ENCODE results near the gene TXNL4B.
"Not testable (repeated sequence)": the region's sequence is repeated elsewhere in the genome, so short reads cannot be mapped to it uniquely, and the experiment has no call there.

TXNL4B gene

DNA sequence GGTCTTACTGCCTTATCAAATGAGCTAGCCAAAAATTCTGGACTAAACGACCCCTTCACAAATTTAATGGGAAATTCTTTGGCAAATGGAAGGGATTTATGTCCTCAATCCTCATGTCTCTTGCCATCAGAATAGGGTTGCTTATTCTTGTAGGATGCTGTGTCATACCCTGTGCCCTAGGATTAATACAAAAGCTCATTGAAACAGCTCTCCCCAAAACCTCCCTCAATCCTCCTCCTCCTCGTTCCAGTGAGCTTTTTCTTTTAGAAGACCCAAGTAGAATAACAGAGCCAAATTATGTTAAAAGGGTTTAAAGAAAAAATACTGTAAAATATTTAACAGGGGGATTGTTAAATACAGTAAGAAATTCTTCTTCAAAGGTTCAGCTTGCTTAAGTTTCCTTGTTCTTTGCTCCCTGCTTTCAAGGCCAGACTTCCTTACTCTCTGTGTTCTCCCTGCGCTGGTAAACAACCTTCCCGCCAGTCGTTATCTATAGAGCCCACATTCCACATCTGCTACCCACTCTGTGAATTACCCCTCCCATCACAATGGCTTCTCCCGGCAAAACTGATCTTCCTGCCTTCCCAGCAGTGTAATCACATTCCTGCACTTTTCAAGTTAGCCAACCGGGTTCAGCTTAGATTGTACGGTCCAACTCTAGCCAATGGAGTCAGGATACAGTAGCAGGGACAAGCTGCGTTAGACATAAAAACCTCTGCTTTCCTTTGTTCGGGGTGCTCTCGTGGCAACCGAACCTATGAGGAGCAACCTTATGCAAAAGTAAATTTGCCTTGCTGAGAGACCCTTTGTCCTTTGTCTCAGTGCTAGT, 20.7 kb downstream of the TXNL4B start:
- no peak for DNase-seq

DNA sequence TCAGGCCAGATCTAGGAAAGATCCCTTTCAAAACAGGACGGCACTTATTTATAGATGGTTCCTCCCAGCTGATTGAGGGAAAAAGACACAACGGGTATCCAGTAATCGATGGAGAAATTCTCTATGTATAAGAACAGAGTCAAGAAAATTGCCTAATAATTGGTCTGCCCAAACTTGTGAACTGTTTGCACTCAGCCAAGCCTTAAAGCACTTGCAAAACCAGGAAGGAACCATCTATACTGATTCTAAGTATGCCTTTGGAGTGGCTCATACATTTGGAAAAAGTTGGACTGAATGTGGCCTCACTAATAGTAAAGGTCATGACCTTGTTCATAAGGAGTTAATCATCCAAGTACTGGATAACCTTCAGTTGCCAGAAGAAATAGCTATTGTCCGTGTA, 24.5 kb downstream of the TXNL4B start:
- no peak for DNase-seq

DNA sequence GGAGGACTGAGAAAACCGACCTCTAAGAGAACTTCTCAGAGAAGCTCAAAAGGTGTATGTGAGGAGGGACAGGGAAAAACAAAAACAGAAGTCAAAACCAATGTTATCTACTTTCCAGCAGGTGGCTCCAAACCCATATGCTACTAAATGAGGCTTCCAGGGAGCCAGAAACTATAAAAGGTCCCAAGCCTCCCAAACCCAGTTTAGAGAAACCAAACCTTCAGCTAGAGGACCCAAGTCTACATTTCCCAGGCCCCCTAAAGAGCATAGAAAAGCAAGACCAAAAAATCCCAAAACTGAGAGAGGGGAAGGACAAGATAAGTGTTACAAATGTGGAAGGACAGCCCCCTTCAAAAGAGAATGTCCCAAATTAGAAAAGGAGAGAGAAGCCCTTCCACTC, 26.7 kb downstream of the TXNL4B start:
- DNase-seq: no peak

DNA sequence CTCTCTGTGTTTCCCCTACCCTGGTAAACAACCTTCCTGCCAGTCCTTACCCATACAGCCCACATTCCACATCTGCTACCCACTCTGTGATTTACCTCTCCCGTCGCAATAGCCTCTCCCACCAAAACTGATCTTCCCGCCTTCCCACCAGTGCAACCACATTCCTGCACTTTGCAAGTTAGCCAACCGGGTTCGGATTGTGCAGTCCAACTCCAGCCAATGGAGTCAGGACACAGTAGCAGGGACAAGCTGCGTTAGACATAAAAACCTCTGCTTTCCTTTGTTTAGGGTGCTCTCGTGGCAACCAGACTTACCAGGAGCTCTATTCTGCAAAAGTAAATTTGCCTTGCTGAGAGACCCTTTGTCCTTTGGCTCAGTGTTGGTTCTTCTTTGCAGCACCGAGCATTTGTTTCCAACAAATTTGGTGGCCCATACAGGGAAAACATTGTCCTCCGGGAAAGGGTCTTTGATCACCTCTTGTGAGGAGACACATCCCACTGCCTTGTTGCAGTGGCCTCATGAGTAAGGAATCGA, 29.0 kb downstream of the TXNL4B start:
- no peak for DNase-seq

DNA sequence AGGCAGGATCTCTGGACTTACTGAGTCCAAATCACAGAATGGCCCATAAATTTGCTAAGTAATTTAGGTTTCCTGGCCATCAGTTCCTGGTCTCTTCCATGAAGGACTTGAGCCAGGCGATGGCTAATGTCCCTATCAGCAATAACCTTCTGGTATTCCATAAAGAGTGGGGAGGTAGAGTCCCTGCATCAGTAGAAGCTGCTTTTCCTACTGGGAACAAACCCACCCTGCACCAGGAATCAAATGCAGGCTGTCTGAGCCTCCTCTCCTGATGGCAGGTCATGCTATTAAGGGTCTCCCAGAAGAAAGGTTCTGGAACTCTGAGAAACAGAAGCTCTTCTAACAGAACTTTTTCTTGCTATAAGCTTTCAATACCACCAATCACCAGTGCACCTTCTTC, 31.9 kb downstream of the TXNL4B start:
- DNase-seq: no peak

DNA sequence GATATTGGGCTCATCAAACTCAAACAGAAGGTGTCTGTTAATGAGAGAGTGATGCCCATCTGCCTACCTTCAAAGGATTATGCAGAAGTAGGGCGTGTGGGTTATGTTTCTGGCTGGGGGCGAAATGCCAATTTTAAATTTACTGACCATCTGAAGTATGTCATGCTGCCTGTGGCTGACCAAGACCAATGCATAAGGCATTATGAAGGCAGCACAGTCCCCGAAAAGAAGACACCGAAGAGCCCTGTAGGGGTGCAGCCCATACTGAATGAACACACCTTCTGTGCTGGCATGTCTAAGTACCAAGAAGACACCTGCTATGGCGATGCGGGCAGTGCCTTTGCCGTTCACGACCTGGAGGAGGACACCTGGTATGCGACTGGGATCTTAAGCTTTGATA, 33.0 kb downstream of the TXNL4B start:
- DNase-seq: no peak

DNA sequence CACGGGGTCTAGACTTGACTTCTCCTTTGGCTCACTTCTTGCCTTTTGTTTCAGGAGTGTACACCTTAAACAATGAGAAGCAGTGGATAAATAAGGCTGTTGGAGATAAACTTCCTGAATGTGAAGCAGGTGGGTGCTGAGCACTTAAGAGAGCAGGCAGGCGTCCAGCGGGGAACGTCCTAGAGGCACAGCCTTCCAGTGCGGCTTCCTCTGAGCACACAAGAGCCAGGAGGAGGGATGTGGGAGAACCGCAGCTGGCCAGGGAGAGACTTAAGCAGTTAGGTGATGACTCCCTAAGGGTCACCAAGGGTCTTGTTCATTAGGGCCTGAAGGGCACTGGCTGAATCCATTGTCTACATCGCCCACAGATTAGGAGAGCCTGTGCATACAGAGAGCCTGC, 34.4 kb downstream of the TXNL4B start:
- DNase-seq: not testable (repeated sequence)

DNA sequence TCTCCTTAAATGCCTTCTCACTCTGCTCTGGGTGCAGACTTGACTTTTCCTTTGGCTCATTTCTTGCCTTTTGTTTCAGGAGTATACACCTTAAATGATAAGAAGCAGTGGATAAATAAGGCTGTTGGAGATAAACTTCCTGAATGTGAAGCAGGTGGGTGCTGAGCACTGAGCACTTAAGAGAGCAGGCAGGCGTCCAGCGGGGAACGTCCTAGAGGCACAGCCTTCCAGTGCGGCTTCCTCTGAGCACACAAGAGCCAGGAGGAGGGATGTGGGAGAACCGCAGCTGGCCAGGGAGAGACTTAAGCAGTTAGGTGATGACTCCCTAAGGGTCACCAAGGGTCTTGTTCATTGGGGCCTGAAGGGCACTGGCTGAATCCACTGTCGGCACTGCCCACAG, 36.1 kb downstream of the TXNL4B start:
- DNase-seq: not testable (repeated sequence)

DNA sequence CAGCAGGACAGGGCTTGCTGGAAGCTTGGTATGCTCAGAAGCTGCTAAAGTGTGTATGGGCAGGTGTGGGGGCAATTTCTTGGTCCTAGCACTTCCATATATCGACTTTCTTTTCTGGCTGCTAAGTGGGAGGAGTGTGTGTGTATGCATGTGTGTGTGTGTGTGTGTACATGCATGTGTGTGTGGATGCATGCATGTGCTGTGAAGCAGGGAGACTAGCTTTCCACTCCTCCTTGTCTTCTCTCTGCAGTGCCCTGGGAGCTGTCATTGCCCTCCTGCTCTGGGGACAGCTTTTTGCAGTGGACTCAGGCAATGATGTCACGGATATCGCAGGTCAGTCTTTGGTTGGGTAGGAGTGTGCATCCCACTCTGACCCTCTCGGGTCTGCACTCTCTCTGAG, 37.5 kb downstream of the TXNL4B start:
- DNase-seq: no peak

DNA sequence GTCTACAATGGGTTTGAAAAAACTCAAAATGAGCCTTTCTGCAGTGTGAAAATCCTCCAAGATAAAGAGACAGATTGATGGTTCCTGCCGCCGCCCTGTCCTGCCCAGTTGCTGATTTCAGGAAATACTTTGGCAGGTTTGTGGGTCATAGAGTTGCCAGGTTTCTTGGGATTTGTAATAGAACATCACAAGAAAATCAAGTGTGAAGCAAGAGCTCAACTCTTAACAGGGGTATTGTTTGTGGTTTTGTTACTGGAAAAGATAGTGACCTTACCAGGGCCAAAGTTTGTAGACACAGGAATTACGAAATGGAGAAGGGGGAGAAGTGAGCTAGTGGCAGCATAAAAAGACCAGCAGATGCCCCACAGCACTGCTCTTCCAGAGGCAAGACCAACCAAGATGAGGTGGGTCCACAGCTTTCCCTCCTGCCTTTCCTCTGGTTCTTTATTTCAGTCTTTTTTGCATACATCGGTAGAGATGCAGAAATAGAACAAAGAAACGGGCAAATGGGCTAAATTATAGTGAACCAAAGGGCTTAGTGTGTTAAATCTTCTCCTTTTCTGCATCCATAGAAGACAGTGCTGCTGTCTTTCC, 39.1 kb downstream of the TXNL4B start, which contains the start of gene HP:
HP (plus strand) TSS at position 252 of the 594 bp plus-strand sequence; CDS start at position 400, 148 bp downstream.
- DNase-seq: not testable (repeated sequence)

DNA sequence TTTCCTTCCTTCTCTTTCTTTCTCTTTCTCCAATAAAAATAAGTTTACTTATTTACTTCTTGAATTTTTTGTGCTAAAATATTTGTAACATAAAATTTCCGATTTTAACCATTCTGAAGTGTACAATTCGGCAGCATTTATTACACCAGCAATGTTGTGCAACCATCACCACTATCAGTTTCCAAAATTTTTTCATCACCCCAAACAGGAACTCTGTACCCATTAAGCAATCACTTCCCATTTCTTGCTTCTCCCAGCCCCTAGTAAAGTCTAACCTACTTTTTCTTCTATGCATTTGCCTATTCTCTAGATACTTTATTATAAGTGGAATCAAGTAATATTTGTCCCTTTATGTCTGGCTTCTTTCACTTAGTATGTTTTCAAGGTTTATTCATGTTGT, 41.6 kb downstream of the TXNL4B start:
- DNase-seq: no peak

DNA sequence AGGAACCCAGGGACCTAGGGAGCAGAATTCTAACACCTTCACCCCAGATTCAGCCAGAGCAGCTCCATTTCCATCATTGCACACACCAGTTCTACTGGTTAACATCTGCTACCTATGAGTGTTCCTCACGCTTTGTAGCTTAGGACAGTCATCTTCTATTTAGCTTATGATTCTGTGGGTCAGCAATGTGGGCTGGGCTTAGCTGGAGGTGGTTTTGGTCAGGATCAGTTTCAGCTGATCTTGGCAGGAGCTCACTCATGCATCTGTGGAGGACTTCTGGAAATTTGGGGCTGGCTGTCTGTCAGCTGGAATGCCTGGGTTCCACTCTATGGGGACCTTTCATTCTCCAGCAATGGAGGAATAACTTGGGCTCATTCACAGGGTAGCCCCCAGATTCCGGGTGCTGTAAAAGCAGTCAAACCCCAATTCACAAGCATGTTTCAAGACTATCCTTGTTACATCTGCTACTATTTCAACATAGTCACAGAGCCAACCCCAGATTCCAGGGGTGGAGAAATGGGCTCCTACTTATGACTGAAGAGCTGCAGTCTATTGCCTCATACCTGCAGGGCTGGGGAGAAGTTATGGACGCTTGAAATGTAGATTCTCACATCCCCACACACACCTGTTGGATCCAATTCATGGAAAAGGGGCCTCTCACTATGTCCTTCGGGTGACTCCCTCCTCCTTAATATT, 42.5 kb downstream of the TXNL4B start:
- DNase-seq: no peak

DNA sequence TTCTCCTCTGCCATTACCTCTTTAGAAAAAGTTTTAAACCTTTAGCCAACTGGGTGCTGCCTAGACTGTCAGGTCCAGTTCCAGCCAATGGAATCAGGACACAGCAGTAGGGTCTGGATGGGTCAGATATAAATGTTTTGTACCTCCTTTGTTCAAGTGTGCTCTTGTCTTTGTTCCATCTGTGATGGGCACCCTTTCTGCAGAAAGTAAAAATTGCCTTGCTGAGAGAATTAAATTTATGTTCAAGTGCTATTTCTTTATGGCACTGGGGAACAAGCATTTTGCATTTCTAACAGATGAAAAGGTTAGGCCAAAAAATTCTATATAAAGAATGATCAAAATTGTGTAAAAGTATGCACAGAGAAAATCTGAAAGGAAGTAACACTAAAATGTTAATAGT, 44.3 kb downstream of the TXNL4B start:
- no peak for DNase-seq

DNA sequence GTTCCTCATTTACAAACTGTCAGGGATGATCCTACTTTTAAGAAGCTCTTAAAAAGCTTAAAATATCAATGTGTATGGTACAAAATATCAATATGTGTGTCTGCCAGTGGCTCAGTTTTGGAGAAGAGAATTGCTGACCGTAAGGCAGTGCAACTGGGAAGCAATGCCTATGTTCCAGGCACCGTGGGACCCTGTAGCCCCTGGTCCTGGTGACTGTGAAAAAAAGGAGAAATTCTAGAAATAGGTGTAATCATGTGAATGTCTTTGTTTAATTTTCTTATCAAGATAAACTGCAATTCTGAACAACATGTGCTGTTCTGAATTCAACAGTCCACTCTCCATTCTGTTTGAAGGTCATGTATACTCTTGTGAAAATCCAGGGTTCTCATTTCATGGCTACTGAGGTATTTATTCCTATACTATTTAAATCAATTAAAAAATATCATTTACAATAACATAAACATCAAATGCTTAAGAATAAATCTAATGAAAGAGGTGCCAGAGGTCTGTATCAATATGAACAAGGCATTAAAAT, 48.5 kb downstream of the TXNL4B start:
- no peak for DNase-seq

DNA sequence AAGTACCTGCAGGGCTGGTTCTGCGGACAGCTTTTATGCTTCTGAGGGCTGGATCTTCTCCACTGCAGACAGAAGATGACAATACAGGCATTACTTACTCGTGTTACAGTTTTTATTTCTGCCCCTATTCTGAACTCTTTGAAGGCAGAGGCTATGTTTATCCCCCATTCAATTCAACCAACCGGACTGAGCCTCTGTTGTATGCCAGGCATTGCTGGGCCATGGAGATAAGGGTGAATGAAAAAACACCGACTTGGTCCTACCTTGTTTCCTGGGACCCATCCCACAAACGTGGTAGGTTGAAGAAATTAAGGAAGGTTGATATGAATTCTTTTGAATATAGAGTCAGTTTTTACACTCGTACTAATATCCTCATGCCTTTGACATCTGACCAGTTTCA, 49.1 kb downstream of the TXNL4B start:
- DNase-seq: no peak

DNA sequence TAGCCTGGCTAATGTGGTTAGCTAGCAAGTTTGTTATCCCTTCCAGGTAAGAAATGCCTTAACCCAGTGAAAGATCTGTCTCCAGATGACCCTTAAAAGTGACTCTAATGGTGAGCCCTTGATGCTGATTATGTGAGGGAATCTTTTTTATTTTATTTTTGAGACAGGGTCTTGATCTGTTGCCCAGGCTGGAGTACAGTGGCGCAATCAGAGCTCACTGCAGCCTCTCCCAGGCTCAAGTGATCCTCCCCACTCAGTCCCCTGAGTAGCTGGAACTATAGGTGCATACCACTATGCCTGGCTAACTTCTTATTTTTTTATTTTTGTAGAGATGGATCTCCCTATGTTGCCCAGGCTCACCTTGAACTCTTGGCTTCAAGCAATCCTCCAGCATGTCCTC, 49.9 kb downstream of the TXNL4B start:
- no peak for DNase-seq

DNA sequence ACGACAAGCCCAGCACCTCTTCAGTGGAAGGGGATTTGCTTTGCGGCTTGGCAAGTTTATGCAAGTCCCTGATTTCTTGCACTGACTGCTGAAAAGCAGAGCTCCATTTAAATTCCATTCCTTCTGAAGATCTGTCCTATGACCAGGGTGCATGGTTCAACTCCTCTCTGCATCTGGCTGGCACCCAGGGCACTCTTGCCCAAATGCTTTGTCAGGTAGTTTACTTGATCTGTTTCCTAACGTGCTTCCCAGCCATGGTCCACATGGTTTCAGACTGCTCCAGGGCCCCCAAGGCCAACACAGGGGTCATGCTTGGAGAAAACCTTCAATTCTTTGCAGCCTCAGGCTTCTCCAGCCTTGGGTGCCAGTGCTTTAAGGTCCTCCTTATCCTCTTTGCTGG, 50.4 kb downstream of the TXNL4B start:
- no peak for DNase-seq

DNA sequence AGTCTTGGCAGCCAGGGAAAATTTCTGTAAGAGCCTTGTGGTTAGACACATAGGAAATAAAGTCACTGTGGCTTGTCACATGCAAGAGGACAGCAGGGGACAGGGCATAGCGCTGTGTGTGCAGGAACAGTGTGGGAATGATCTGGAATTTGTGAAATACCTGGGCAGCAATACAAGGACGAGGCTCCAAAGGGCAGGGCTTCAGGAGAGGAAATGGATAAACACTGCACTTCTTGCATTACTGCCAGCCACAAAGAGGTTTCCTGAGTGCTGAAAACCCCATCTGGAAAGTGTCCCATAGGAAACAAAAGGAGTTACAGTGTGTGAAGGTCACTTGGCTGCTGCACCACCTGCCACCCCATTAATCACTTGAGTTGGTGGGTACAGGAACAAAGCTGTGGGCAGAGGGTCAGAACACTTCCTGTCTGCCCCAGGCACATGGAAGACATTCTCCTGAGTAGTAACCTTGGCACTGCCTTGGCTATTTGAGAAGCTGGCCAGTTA, 51.2 kb downstream of the TXNL4B start:
- no peak for DNase-seq

DNA sequence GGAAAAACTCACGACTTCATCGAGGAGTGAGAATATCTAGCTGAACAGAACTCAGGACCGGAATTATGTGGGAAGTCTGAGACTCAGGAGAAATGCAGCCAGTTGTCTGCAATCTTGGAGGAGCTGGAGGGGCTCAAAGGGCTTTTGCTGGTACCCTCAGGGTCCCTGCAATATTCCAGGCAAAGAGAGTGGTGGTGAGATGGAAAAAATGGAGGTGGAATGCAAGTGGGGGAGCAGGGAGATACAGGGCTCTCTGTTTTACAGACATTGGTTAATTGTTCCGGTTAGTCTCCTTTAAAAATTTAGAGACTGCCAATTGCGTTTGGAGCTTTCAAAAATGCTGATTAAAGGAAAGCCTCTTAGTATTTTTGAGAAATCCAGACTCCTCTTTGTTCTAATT, 57.3 kb downstream of the TXNL4B start:
- no peak for DNase-seq
